BJ (cell line): ENCODE data around the gene GPC6. TPM values are rescaled to one million over a fixed set of nuclear protein-coding genes. Genes with fewer than 3 reads are reported as not detected.

Source experiments
- CTCF ChIA-PET: fragments of 350-600 bp; formaldehyde crosslinking; extraction: SDS; loops from one replicate; lab custom pipeline; 2021; ENCODE audit warnings: antibody characterized with exemption, inconsistent platforms; lab: Yijun Ruan, JAX
- POLR2A ChIA-PET: fragments of 300-600 bp; sonication (Branson Sonifier 250); formaldehyde crosslinking; extraction: SDS; loops from one replicate; lab custom pipeline; 2021; ENCODE audit warnings: antibody characterized with exemption; lab: Charles Lee
- DNase-seq: peaks from one replicate; pipeline ENCODE4 v3.0.0-alpha.2; 2011; ENCODE audit warnings: low read depth
- H3K27me3 ChIP-seq: 2 replicates; pipeline ENCODE4 v1.6.0; 2011; ENCODE audit warnings: low read length; ENCODE audit not compliant: control insufficient read depth, insufficient read depth
- H3K36me3 ChIP-seq: 2 replicates; pipeline ENCODE4 v1.5.1; 2011; ENCODE audit warnings: low read length; ENCODE audit not compliant: control insufficient read depth, insufficient read depth
- H3K4me3 ChIP-seq: 2 replicates; pipeline ENCODE4 v1.5.1; 2011; ENCODE audit warnings: low read depth, mild to moderate bottlenecking, control low read depth, low read length
- CTCF ChIP-seq: IDR thresholded peaks from 2 replicates; pipeline ENCODE4 v1.5.1; 2011; ENCODE audit warnings: low read depth, mild to moderate bottlenecking, control low read depth, inconsistent platforms, low read length, moderate library complexity; ENCODE audit not compliant: insufficient read depth
- polyA plus RNA-seq: library from polyadenylated mRNA; depleted of rRNA; stranded (reverse); fragments of >200 nt; gene quantifications from 2 replicates; pipeline ENCODE4 v1.2.3, GENCODE V29; 2011

The GPC6 gene
- polyA plus RNA-seq, 1 experiment: 23.0 TPM

GRCh38 chr13:93859716-93860115, 633.1 kb downstream of the GPC6 start:
- H3K36me3 ChIP-seq: no peaks in the 10 kb centered on the region
- no peak for TF ChIP-seq CTCF
- POLR2A ChIA-PET: no interaction called here
- no peak overlapping the region for H3K4me3 ChIP-seq
- CTCF ChIA-PET: no interaction called here
- H3K27me3 ChIP-seq: no peaks in the 10 kb centered on the region
- DNase-seq: no peak

- CTCF ChIA-PET: interaction anchor here (0.6 to 1.1 kb wide), 3 partner anchors 289 to 1145 kb away, joined by 3 to 4 read pairs (median 3); no protein-coding TSS in a partner anchor
- TF ChIP-seq CTCF: no peak
- H3K36me3 ChIP-seq: no peaks in the 10 kb centered on the region
- POLR2A ChIA-PET: no interaction called here
- H3K27me3 ChIP-seq: no peaks in the 10 kb centered on the region
- H3K4me3 ChIP-seq: no peak overlapping the region
- DNase-seq: no peak
These were observed 635.2 kb downstream of the GPC6 start for GRCh38 chr13:93861818-93862217.

GRCh38 chr13:93862259-93862658, 635.7 kb downstream of the GPC6 start:
- ChIA-PET POLR2A (no interaction called here), CTCF (interaction anchor here (0.7 kb wide), 1 partner anchor 288 kb away, joined by 3 read pairs; no protein-coding TSS in a partner anchor)
- H3K4me3 ChIP-seq: no peak overlapping the region
- no peak for DNase-seq
- H3K27me3 ChIP-seq: no peaks in the 10 kb centered on the region
- TF ChIP-seq CTCF: no peak
- H3K36me3 ChIP-seq: no peaks in the 10 kb centered on the region

GRCh38 chr13:93865235-93865634, 638.6 kb downstream of the GPC6 start:
- CTCF ChIA-PET: no interaction called here
- TF ChIP-seq CTCF: no peak
- POLR2A ChIA-PET: no interaction called here
- H3K27me3 ChIP-seq: no peaks in the 10 kb centered on the region
- no peak for DNase-seq
- H3K4me3 ChIP-seq: no peak overlapping the region
- no peaks in the 10 kb centered on the region for H3K36me3 ChIP-seq

- no peak for TF ChIP-seq CTCF
- H3K27me3 ChIP-seq: no peaks in the 10 kb centered on the region
- no peaks in the 10 kb centered on the region for H3K36me3 ChIP-seq
- CTCF ChIA-PET: no interaction called here
- no peak overlapping the region for H3K4me3 ChIP-seq
- DNase-seq: no peak
- POLR2A ChIA-PET: no interaction called here
These were observed 640.9 kb downstream of the GPC6 start for GRCh38 chr13:93867481-93867880.
